Motor neuron (in vitro differentiated cells): ENCODE measurements around the gene CACNG5. TPM values are rescaled to one million over a fixed set of nuclear protein-coding genes. Genes with fewer than 3 reads are reported as not detected.
A peak's percentile ranks its signal among the peaks of the same experiment; 100 is the strongest.
"Not testable (repeated sequence)": the region's sequence is repeated elsewhere in the genome, so short reads cannot be mapped to it uniquely, and the experiment has no call there.

Experiments used
- ATAC-seq, 8 experiments: fragments of 200-7000 bp; cut with Tn5 transposase; replicated peaks in 6 of 8; 2 replicates each; pipeline ENCODE4 v1.8.0; 2021; ENCODE audit warnings: mild to moderate bottlenecking in 8 of 8, moderate library complexity in 8 of 8
- H3K27ac ChIP-seq, 2 donors: fragments of 250-450 bp; sonication (Bioruptor Pico); 2 replicates each; pipeline ENCODE4 v1.9.0; 2021; ENCODE audit warnings: antibody characterized with exemption in 2 of 2, mild to moderate bottlenecking in 2 of 2, moderate library complexity in 1 of 2
- H3K4me1 ChIP-seq, 2 donors: fragments of 250-450 bp; sonication (Bioruptor Pico); replicated peaks in 1 of 2; 2 replicates each; pipeline ENCODE4 v1.6.1; 2021; ENCODE audit warnings: antibody characterized with exemption in 2 of 2, mild to moderate bottlenecking in 2 of 2, moderate library complexity in 1 of 2
- H3K4me3 ChIP-seq, 5 donors: fragments of 250-450 bp; sonication (Bioruptor Pico); 2 replicates each; pipeline ENCODE4 v1.9.0; 2021; ENCODE audit warnings: antibody characterized with exemption in 5 of 5, mild to moderate bottlenecking in 5 of 5, moderate library complexity in 4 of 5
- WGBS, 10 experiments: fragments of 450-650 bp; shearing (Covaris generic); methylation state at CpG; one replicate each; pipeline ENCODE4 v1.0.0; 2022; 5-methylcytosine and 5-hydroxymethylcytosine counted together
- in situ Hi-C, 9 experiments: fragments of 400-800 bp; cut with MboI; loops; one replicate each; pipeline ENCODE4 v1.15.0; 2021; ENCODE audit warnings: low sequenced_read_pairs in 9 of 9, low pct_unique_long_range_greater_than_20kb in 2 of 9; ENCODE audit not compliant: unreplicated experiment in 9 of 9
- total RNA-seq, 8 experiments: library from RNA; unstranded; fragments of 300-600 nt; gene quantifications; 2 replicates each; pipeline versions ENCODE4 v1.2.3 to v1.2.4, GENCODE V29; 2022

CACNG5 gene
- total RNA-seq, 8 experiments from 2014 or later, result 0.71 to 3.4 (median 2.6) TPM; not detected in 2

GRCh38 chr17:66903296-66903695 lies 68.4 kb downstream of the CACNG5 start:
- peaks cover 13 to 14% of the 10 kb centered on the region in 2 donors for H3K4me1 ChIP-seq
- WGBS, 10 experiments, result 83 to 100% (median 100%) methylated on average over 1 of the region's 6 CpGs; no CpG with 5 or more reads in 6 of the 10 experiments
- in situ Hi-C loops, result loop anchor here in 4 of 9 experiments (10.0 to 25.0 kb wide), 3 partner anchors 166 to 191 kb away; no protein-coding TSS in a partner anchor

GRCh38 chr17:66903781-66904180 lies 68.9 kb downstream of the CACNG5 start:
- Histone ChIP-seq H3K4me1 (peaks cover 13% of the 10 kb centered on the region in 2 donors), H3K4me3 (no peak overlapping the region), H3K27ac (no peak overlapping the region)
- ATAC-seq, result no peak
- WGBS, 10 experiments, result 40 to 100% (median 80%) methylated on average over 1 of the region's 10 CpGs; no CpG with 5 or more reads in 7 of the 10 experiments
- in situ Hi-C loops, result loop anchor here in 4 of 9 experiments (10.0 to 25.0 kb wide), 3 partner anchors 166 to 191 kb away; no protein-coding TSS in a partner anchor

More at GRCh38 chr17:66903296-66903695, 68.4 kb downstream of the CACNG5 start:
- not testable (repeated sequence) for ATAC-seq, H3K27ac ChIP-seq, H3K4me3 ChIP-seq

- in situ Hi-C loops, result loop anchor here in 5 of 9 experiments (5.0 to 25.0 kb wide), 4 partner anchors 168 to 193 kb away; no protein-coding TSS in a partner anchor
- no peak overlapping the region for H3K27ac ChIP-seq
- peaks cover 19 to 21% of the 10 kb centered on the region in 2 donors for H3K4me1 ChIP-seq
- WGBS, 10 experiments, result 6 to 93% (median 60%) methylated on average over 1 to 7 of the region's 12 CpGs; no CpG with 5 or more reads in 1 of the 10 experiments
- no peak overlapping the region for H3K4me3 ChIP-seq
- ATAC-seq, result peak in 6 of 8 experiments; percentile 27 to 69 (median 48)
Observed at GRCh38 chr17:66904760-66905624, 70.1 kb downstream of the CACNG5 start.

GRCh38 chr17:66906321-66907278 lies 71.7 kb downstream of the CACNG5 start:
- in situ Hi-C loops, result loop anchor here in 5 of 9 experiments (5.0 to 25.0 kb wide), 4 partner anchors 169 to 194 kb away; no protein-coding TSS in a partner anchor
- no peak overlapping the region for H3K4me3 ChIP-seq
- no peak overlapping the region for H3K27ac ChIP-seq
- H3K4me1 ChIP-seq, result peaks cover 21 to 28% of the 10 kb centered on the region in 2 donors
- peak in 7 of 8 experiments; percentile 33 to 69 (median 60) for ATAC-seq
- 0 to 75% (median 54%) methylated on average over 1 to 12 of the region's 20 CpGs for WGBS, 10 experiments

- 7 to 88% (median 55%) methylated on average over 2 to 8 of the region's 8 CpGs; no CpG with 5 or more reads in 1 of the 10 experiments for WGBS, 10 experiments
- in situ Hi-C loops, result loop anchor here in 6 of 9 experiments (5.0 to 25.0 kb wide), 5 partner anchors 173 to 198 kb away; no protein-coding TSS in a partner anchor
- Histone ChIP-seq H3K4me1 (peaks cover 16 to 24% of the 10 kb centered on the region in 2 donors), H3K4me3 (no peak overlapping the region), H3K27ac (no peak overlapping the region)
- peak in 3 of 8 experiments; percentile 33 to 74 (median 67) for ATAC-seq
Observed at GRCh38 chr17:66909804-66910373, 75.0 kb downstream of the CACNG5 start.

GRCh38 chr17:66910651-66911285 lies 75.9 kb downstream of the CACNG5 start:
- in situ Hi-C loops, result loop anchor here in 4 of 9 experiments (10.0 to 25.0 kb wide), 3 partner anchors 173 to 198 kb away; no protein-coding TSS in a partner anchor
- ATAC-seq, result no peak
- H3K27ac ChIP-seq, result no peak overlapping the region
- H3K4me3 ChIP-seq, result no peak overlapping the region
- WGBS, 10 experiments, result 29 to 100% (median 80%) methylated on average over 1 to 11 of the region's 18 CpGs; no CpG with 5 or more reads in 3 of the 10 experiments
- H3K4me1 ChIP-seq, result peaks cover 10 to 22% of the 10 kb centered on the region in 2 donors

- H3K27ac ChIP-seq, result no peak overlapping the region
- in situ Hi-C loops, result loop anchor here in 4 of 9 experiments (10.0 to 25.0 kb wide), 3 partner anchors 178 to 203 kb away; no protein-coding TSS in a partner anchor
- WGBS, 10 experiments, result 40 to 98% (median 54%) methylated on average over 1 to 6 of the region's 7 CpGs; no CpG with 5 or more reads in 6 of the 10 experiments
- peak in 6 of 8 experiments; percentile 62 to 94 (median 72) for ATAC-seq
- no peak overlapping the region for H3K4me3 ChIP-seq
- peaks cover 10 to 13% of the 10 kb centered on the region in 2 donors for H3K4me1 ChIP-seq
Observed at GRCh38 chr17:66915204-66915611, 80.3 kb downstream of the CACNG5 start.

GRCh38 chr17:66915792-66916191 lies 80.9 kb downstream of the CACNG5 start:
- 30 to 100% (median 92%) methylated on average over 2 to 7 of the region's 11 CpGs; no CpG with 5 or more reads in 3 of the 10 experiments for WGBS, 10 experiments
- Histone ChIP-seq H3K27ac (no peak overlapping the region), H3K4me3 (no peak overlapping the region), H3K4me1 (peaks cover 14 to 16% of the 10 kb centered on the region in 2 donors)
- no peak for ATAC-seq
- in situ Hi-C loops, result loop anchor here in 4 of 9 experiments (10.0 to 25.0 kb wide), 3 partner anchors 178 to 203 kb away; no protein-coding TSS in a partner anchor

GRCh38 chr17:66916946-66917345 lies 82.0 kb downstream of the CACNG5 start:
- in situ Hi-C loops, result loop anchor here in 4 of 9 experiments (10.0 to 25.0 kb wide), 3 partner anchors 180 to 205 kb away; no protein-coding TSS in a partner anchor
- Histone ChIP-seq H3K4me3 (no peak overlapping the region), H3K27ac (no peak overlapping the region), H3K4me1 (peaks cover 18 to 20% of the 10 kb centered on the region in 2 donors)
- 60 to 83% (median 70%) methylated on average over 1 of the region's 1 CpG; no CpG with 5 or more reads in 6 of the 10 experiments for WGBS, 10 experiments
- ATAC-seq, result no peak

GRCh38 chr17:66918896-66919295 lies 84.0 kb downstream of the CACNG5 start:
- WGBS, 10 experiments, result 18 to 84% (median 73%) methylated on average over 2 to 8 of the region's 12 CpGs; no CpG with 5 or more reads in 7 of the 10 experiments
- no peak for ATAC-seq
- no peak overlapping the region for H3K4me3 ChIP-seq
- in situ Hi-C loops, result loop anchor here in 4 of 9 experiments (10.0 to 25.0 kb wide), 3 partner anchors 182 to 207 kb away; no protein-coding TSS in a partner anchor
- H3K27ac ChIP-seq, result no peak overlapping the region
- H3K4me1 ChIP-seq, result peaks cover 18 to 20% of the 10 kb centered on the region in 2 donors

- in situ Hi-C loops, result loop anchor here in 3 of 9 experiments (25.0 kb wide), 2 partner anchors 183 to 208 kb away; no protein-coding TSS in a partner anchor
- peak overlapping the region in 1 of 5 donors; percentile 5 for H3K4me3 ChIP-seq
Observed at GRCh38 chr17:66920435-66920834, 85.5 kb downstream of the CACNG5 start.

More at GRCh38 chr17:66920435-66920834, 85.5 kb downstream of the CACNG5 start:
- H3K27ac ChIP-seq, result peak overlapping the region; percentile 59 to 80
- H3K4me1 ChIP-seq, result peaks cover 18 to 20% of the 10 kb centered on the region in 2 donors
- peak in 6 of 8 experiments; percentile 51 to 74 (median 69) for ATAC-seq
- 17 to 100% (median 50%) methylated on average over 1 to 7 of the region's 9 CpGs; no CpG with 5 or more reads in 1 of the 10 experiments for WGBS, 10 experiments
